Measurements from ENCODE around the gene ZDHHC14.
"Not testable (repeated sequence)": the region's sequence is repeated elsewhere in the genome, so short reads cannot be mapped to it uniquely, and the experiment has no call there.

ZDHHC14 gene

GRCh38 chr6:157406661-157407060 is 25.7 kb downstream of the ZDHHC14 start:
- no peak for DNase-seq (ENCODE audit: low spot score)

DNA sequence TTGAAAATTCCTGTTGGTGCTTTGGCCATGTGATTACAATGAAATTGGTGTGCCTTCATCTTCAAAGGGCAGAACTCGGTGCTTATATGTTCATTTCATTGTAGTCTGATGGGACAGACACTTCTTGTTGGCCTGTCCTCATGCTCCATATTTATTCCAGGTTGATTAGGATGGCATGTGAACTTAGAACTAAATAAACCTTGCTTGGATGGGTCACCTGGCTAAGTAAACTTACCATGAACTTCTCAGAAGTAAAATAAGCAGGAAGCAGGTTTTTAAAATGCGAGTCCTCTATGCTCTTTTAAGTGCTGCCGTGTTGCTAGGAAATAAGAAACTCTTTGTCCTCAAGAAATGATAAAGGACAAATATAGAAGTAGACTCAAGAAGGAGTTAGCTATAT is 26.7 kb downstream of the ZDHHC14 start:
- DNase-seq (ENCODE audit: low spot score): no peak

DNA sequence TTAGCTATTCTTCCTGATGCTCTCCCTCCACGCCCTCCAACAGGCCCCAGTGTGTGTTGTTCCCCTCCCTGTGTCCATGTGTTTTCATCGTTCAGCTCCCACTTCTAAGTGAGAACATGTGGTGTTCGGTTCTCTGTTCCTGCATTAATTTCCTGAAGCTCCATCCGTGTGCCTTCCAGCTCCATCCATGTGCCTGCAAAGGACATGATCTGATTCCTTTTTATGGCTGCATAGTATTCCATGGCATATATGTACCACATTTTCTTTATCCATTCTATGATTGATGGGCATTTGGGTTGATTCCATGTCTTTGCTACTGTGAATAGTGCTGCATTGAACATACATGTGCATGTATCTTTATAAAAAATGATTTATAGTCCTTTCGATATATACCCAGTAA is 27.4 kb downstream of the ZDHHC14 start:
- DNase-seq (ENCODE audit: low spot score): not testable (repeated sequence)

DNA sequence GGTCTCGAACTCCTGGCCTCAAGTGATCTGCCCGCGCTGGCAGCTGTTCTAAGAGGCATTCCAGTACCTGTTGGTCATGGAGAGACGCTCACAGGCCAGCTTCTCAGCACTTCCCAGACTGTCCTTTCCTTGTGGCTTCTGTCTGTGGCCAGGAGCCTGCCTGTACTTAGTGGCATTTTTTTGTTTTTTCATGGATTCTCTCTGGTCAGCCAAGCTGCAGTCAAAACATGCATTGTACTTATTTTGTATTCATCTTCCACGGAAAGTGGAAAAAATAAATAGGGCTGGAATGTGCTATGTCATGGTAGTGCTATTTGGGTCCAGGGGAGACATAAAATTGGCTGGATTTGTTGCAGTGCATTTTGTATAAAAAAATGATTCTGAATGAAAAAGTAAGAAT is 29.1 kb downstream of the ZDHHC14 start:
- DNase-seq (ENCODE audit: low spot score): no peak

DNA sequence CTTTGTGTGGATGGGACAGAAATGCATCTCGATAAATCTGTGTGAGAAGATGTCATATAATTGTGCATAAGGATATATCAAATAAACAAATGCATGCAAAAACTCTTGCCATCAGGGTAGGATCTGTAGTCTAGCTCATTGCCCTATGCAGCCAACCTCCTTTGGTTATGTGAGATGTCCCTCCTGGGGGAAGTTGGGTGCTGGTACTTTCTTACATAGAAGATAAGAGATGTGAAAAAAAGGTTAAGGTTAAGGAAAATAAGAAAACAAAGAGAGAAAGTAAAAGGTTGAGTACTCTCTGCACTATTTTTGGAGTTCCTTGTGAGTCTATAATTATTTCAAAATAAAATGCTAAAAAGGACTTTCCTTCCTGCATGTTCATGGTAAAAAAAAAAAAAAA is 30.4 kb downstream of the ZDHHC14 start:
- no peak for DNase-seq (ENCODE audit: low spot score)

- no peak for DNase-seq (ENCODE audit: low spot score)
Measured at GRCh38 chr6:157412791-157413190, 31.8 kb downstream of the ZDHHC14 start.

DNA sequence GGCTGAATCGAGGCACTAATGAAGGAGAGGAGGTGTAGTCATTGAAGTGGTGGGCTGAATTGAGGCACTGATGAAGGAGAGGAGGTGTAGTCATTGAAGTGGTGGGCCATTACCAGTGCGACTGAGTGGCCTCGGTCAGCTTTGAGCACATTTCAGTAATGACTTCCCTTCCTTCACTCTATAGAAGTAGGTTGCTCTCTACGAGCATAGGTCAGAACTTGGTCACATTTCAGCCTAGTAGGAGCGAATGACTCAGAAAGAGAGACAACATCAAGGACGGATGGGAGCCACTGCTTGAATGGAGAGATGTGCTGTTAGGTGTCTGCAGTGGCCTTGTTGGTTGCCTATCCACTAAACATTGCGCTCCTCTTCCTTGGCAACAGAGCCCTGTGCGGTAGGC is 39.5 kb downstream of the ZDHHC14 start:
- no peak for DNase-seq (ENCODE audit: low spot score)

- DNase-seq (ENCODE audit: low spot score): peak; percentile 64
Measured at GRCh38 chr6:157424491-157425020, 43.6 kb downstream of the ZDHHC14 start.

DNA sequence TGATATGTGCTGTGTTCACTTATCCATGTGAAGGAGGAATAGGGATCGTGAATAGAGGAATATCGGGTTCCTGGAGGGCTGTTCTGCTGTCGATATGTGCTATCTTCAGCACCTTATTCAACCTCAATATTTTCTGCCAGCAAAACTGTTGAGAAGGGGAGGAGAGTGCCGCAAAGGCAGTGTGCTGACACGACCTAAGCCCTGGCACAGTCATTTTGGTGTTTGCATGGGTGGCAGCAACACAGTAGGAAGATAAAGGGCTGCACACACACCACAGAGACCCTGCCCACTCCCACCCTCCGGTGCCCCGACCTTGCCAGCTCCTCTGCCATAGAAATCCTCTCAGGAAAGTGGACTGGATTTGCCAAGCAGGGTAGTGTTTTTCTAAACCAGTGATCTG is 47.0 kb downstream of the ZDHHC14 start:
- no peak for DNase-seq (ENCODE audit: low spot score)

DNA sequence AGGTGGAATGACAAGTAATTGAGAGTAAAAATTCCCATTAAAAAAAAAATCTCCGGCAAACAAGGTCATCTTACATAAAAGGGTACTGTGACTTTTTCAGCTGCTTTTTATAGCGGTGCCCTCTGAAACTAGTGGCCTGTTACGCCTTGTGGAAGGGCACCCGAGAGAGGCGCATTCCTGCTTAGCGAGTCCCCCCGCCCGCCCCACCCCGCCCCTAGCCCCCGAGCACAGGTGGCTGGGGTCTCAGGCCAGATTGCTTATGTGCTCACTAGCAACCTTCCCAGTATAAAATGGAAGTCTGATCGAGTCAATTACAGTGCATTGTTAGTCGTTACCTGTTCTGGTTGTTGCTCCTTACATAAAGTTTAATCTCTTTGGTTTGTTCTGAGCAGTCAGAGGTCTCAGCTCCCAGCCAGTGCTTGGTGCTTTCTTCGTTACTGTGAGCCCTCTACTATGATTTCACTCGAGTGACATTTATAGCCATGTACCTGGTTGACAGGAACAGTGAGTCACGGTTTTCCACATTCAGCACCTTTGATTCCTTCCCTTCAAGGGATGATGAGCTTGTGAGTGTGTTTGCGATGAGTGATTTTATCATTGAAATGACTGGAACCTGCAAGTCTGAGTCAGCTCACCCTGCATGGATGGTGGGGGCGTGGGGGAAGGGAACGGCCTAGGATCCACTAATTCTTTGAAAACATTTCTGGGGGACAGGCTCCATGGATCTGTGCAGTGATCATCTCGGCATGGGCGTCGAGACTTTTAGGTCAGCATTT is 47.6 kb downstream of the ZDHHC14 start:
- DNase-seq (ENCODE audit: low spot score): no peak

DNA sequence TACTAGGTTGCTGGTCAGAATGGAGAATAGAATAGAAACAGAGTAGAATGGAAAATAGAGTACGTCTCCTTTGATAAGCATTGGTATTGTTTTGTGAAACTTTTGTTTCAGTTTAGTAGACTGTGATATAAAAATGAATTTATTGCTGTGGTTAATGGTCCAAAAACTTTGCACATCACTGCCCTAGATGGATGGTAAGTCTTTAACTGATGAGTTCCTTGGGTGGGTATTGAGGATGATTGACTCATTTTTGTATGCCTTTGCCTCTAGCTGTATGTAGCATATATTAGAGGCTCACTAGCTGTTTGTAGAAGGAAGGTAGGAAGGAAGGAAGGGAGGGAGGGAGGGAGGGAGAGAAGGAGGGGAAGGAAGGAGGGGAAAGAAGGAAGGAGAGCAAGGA is 48.3 kb downstream of the ZDHHC14 start:
- DNase-seq (ENCODE audit: low spot score): no peak

GRCh38 chr6:157430834-157431233 is 49.8 kb downstream of the ZDHHC14 start:
- DNase-seq (ENCODE audit: low spot score): no peak

GRCh38 chr6:157432231-157432891 is 51.4 kb downstream of the ZDHHC14 start:
- no peak for DNase-seq (ENCODE audit: low spot score)

DNA sequence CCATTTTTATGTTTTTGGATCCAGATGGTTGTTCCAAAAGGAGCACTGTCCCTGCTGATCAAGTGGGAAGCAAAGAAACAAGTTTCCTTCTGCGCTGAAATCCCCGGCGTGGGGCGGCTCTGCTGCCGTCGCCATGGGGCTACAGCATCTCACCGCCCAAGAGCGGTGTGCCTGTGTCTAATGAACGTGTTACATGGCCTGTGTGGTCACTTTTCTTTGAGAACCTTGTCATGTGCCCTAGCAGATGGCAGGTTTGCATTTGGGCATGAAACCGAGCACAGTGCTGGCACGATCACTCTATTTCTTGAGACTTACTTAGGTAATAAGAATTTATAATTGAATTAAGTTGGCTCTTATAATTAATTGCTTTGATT is 51.9 kb downstream of the ZDHHC14 start:
- DNase-seq (ENCODE audit: low spot score): no peak

DNA sequence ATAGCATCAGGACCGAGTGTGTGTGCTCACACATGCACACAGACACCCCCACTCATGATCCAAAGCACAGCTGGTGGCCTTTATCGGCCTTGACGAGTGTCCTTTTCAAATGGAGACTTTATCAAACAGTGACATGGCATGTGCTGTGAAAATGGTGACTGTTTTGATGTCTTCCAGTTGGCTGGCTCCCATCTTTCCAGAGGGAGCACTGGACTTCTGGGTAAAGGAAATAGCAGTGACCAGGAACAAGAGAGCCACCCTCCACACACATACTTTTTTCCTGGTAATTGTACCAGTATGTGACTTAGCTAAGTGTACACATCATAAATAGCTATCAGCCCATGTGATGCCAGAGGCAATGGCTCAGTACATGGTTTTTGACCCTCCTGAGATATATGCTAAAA is 52.7 kb downstream of the ZDHHC14 start:
- DNase-seq (ENCODE audit: low spot score): no peak

- no peak for DNase-seq (ENCODE audit: low spot score)
Measured at GRCh38 chr6:157434349-157435033, 53.5 kb downstream of the ZDHHC14 start.

GRCh38 chr6:157436219-157436943 is 55.4 kb downstream of the ZDHHC14 start:
- DNase-seq (ENCODE audit: low spot score): no peak

DNA sequence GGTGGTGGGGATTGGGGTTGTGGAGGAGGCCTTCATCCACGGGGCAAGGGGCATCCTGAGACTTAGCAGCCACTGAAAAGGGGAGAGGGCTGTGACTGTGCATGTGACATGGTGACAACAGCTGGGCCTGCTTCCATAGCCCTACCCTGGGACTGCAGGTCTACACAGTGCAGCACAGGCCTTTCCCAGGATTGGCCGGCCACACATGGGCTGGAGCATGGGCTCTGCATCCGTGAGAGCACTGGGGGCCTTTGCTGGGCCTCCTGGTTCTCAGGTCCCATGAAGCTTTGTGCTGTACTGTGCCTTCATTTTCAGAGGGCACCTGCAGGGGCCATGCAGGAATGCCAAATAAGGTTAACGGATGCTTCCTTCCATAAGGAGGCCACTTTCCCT is 56.0 kb downstream of the ZDHHC14 start:
- DNase-seq (ENCODE audit: low spot score): no peak

DNA sequence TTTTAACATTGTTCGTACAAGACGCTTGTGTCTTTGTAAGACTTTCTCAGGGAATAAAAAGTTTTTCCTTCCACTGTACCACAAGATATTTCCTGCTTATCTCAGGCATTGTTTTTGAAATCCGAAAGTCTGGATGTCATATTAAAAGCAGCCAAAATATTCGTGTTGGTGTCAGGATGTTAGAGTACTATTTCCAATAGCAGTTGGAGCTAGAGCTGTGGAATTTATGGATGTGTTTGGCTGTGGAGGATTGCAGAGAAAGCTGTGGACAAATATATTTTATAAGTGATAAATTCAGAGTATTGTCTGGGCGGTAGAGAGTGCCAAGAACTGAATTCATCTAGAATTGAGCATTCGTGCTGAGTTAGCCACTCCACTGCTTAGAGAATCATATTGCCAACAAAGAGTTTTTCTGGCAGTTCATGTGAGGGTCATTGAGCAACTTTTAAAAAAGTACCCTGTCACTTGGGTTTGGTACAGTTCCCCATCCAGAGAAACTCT is 57.7 kb downstream of the ZDHHC14 start:
- no peak for DNase-seq (ENCODE audit: low spot score)

- no peak for DNase-seq (ENCODE audit: low spot score)
Measured at GRCh38 chr6:157440171-157440570, 59.2 kb downstream of the ZDHHC14 start.

DNA sequence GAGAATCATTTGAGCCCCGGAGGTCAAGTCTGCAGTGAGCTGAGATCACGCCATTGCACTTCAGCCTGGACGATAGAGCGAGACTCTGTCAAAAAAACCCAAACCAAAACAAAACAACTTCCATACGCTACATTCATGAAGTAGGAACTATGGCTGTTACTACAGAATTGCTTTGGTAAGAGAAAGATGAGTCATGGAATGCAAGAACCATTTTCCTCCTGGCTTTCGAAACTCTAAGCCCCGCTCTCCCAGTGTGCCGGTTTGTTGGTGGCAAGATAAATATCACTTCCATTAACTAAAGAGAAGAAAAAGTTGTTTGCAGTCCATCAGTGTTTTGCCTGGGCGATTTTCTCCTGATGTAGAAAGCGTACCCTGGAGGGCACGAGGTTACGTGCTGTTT is 61.3 kb downstream of the ZDHHC14 start:
- DNase-seq (ENCODE audit: low spot score): no peak

All from HuH-7.5 (cell line).